Measurements from ENCODE around the gene CLPTM1L.

Gene CLPTM1L

DNA sequence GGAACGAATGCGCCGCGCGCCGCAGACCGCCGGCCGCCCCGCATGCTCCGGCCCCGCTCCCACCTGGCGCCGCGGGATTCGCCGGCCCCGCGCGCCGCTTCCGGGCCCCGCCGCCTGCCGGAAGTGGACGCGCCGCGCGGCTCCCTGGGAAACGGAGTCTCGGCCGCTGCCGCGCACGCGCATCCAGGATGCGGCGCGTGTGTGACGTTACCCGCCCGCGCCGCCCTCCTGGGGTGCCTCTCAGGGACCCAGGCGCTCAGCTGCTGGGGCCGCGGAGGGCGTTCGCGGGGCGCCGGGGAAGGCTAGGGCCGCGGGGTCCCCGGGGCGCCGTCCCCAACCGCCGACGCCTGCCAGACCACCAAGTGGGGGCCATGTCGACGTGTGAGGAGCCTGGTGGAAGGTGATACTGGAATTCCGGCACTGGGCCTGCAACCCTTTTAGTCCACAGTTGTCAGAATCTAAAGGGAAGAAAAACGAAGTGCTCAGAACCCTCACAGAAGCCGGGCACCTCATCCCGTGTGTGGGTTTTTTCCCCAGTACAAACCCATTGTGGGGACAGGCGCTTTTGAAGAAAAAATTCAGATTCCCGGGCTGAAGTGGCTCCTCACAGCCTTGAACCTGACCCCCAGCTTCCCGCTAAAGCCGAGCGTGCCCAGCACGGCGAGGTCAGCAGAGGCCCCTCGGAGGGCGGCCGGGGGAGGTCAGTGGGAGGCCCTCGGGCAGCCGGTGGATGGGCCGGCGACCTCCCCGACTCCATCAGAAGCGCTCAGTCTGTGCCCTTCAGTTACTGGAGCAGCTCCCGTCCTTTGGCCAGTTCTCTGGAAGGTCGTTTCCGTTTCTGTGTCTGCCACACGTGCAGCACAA lies at the start of gene CLPTM1L (continued):
- TF ChIP-seq, protein P1, sequence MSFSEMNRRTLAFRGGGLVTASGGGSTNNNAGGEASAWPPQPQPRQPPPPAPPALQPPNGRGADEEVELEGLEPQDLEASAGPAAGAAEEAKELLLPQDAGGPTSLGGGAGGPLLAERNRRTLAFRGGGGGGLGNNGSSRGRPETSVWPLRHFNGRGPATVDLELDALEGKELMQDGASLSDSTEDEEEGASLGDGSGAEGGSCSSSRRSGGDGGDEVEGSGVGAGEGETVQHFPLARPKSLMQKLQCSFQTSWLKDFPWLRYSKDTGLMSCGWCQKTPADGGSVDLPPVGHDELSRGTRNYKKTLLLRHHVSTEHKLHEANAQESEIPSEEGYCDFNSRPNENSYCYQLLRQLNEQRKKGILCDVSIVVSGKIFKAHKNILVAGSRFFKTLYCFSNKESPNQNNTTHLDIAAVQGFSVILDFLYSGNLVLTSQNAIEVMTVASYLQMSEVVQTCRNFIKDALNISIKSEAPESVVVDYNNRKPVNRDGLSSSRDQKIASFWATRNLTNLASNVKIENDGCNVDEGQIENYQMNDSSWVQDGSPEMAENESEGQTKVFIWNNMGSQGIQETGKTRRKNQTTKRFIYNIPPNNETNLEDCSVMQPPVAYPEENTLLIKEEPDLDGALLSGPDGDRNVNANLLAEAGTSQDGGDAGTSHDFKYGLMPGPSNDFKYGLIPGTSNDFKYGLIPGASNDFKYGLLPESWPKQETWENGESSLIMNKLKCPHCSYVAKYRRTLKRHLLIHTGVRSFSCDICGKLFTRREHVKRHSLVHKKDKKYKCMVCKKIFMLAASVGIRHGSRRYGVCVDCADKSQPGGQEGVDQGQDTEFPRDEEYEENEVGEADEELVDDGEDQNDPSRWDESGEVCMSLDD (tag by site-specific recombination; IDR thresholded peaks at IDR 0.05) = 0 out of 2 replicates have a peak, but pooled peaks have one; percentile 26
- TF ChIP-seq ZNF629 (tag by site-specific recombination; IDR thresholded peaks at IDR 0.05) (0 out of 2 replicates have a peak, but pooled peaks have one; percentile 18), ZFP41 (tag by site-specific recombination; IDR thresholded peaks at IDR 0.05; ENCODE audit: borderline replicate concordance) (no peak), GLIS2 (tag by site-specific recombination; IDR thresholded peaks at IDR 0.05) (peak; percentile 72), KLF10 (tag by site-specific recombination; IDR thresholded peaks at IDR 0.05) (peak; percentile 29), ZIC2 (tag by site-specific recombination; IDR thresholded peaks at IDR 0.05) (peak; percentile 66), ZNF335 (tag by site-specific recombination; conservative IDR thresholded peaks at IDR 0.05) (peak; percentile 80), ZNF660 (tag by site-specific recombination; IDR thresholded peaks at IDR 0.05) (peak; percentile 58; the same call in 1 of the 2 replicates)

DNA sequence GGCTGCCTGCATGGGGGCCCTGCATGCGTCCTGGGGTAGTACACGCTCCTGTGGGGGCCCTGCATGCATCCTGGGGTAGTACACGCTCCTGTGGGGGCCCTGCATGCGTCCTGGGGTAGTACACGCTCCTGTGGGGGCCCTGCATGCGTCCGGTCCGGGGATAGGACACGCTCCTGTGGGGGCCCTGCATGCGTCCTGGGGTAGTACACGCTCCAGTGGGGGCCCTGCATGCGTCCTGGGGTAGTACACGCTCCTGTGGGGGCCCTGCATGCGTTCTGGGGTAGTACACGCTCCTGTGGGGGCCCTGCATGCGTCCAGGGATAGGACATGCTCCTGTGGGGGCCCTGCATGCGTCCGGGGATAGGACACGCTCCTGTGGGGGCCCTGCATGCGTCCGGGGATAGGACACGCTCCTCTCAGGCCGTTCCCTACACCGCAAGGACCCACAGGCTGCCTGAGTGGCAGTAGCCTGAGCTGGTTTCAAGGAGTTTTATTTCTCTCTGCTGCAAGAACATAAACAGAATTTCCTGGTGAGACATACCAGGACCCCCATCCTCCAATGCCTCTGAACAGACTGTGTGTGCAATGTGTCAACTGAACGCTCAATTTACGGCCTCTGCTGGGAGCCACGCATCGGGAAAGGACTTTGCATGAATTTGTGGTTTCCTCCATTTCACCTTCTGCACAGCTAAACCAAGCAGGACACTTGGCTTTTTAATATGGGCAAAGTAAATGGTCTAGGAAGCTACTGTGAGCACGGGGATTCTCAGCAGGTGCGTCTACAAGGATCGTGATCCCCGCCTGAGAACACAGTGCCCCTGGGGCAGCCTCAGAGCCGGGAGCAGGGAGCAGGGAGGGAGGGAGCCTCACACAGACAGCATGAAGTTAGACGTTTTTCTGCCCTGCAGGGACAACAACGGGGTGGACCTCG lies 48.9 kb upstream of the CLPTM1L start:
- no peak for TF ChIP-seq ZNF2 (tag by site-specific recombination; IDR thresholded peaks at IDR 0.05)
- TF ChIP-seq ZIC2 (tag by site-specific recombination; IDR thresholded peaks at IDR 0.05) = peak; percentile 99
- H3K27ac ChIP-seq (ENCODE audit: extremely low read depth, low read depth, low read length) = no peak overlapping the region
- POLR2A ChIA-PET = no interaction called here
- H3K36me3 ChIP-seq (ENCODE audit: control insufficient read depth in 2 of 2, insufficient read depth in 1 of 2, low read length in 2 of 2) = no peaks in the 10 kb centered on the region
- CTCF ChIA-PET = interaction anchor here (0.6 to 3.2 kb wide), 4 partner anchors 13 to 728 kb away, joined by 4 to 9 read pairs (median 4); no protein-coding TSS in a partner anchor
- H3K4me1 ChIP-seq (ENCODE audit: control insufficient read depth, insufficient read depth, low read length) = no peaks in the 10 kb centered on the region
- no peaks in the 10 kb centered on the region for H3K9me3 ChIP-seq (ENCODE audit: control insufficient read depth, insufficient read depth, low read depth, low read length)
- H3K4me3 ChIP-seq (ENCODE audit: low read depth, low read length) = no peak overlapping the region

DNA sequence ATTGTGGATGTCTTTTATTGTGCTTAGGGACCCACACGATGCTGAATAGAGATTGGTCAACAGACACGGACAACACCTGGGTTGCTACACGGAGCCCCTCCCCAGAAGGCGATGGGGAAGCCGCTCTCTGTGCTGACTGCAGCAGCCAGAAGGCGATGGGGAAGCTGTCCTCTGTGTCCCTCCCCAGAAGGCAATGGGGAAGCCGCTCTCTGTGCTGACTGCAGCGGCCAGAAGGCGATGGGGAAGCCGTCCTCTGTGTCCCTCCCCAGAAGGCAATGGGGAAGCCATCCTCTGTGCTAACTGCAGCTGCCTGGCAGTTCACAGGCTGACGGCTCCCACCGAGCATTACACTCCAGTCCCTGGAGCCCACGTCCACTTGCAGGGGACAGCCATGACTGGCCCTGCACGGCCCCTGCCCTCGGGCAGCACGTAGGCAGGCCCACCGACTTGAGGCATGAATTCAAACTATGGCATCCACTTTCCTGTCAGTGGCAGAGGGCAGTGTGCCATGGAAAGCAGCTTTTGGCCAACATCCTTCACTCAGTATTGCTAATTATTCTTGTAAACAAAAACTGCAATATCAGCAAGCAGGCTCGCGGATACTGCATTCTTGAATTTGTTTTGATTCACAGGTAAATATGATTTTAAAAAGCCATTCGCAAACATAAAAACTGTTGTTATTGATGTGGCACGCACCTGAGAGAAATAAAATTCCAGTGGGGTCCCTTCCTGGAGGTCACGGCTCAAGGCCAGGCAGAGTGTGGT lies 48.1 kb upstream of the CLPTM1L start:
- Histone ChIP-seq H3K4me1 (ENCODE audit: control insufficient read depth, insufficient read depth, low read length) (no peaks in the 10 kb centered on the region), H3K36me3 (ENCODE audit: control insufficient read depth in 2 of 2, insufficient read depth in 1 of 2, low read length in 2 of 2) (no peaks in the 10 kb centered on the region), H3K27ac (ENCODE audit: extremely low read depth, low read depth, low read length) (no peak overlapping the region), H3K4me3 (ENCODE audit: low read depth, low read length) (no peak overlapping the region), H3K9me3 (ENCODE audit: control insufficient read depth, insufficient read depth, low read depth, low read length) (no peaks in the 10 kb centered on the region)
- TF ChIP-seq, protein P2, sequence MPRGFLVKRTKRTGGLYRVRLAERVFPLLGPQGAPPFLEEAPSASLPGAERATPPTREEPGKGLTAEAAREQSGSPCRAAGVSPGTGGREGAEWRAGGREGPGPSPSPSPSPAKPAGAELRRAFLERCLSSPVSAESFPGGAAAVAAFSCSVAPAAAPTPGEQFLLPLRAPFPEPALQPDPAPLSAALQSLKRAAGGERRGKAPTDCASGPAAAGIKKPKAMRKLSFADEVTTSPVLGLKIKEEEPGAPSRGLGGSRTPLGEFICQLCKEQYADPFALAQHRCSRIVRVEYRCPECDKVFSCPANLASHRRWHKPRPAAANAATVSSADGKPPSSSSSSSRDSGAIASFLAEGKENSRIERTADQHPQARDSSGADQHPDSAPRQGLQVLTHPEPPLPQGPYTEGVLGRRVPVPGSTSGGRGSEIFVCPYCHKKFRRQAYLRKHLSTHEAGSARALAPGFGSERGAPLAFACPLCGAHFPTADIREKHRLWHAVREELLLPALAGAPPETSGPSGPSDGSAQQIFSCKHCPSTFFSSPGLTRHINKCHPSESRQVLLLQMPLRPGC (tag by site-specific recombination; IDR thresholded peaks at IDR 0.05) = no peak
- 0 out of 2 replicates have a peak, but pooled peaks have one; percentile 3 for TF ChIP-seq GLIS1 (tag by site-specific recombination; IDR thresholded peaks at IDR 0.05)
- ChIA-PET CTCF (interaction anchor here (0.6 kb wide), 1 partner anchor 44 kb away, joined by 4 read pairs; no protein-coding TSS in a partner anchor), POLR2A (no interaction called here)

All from HEK293 (cell line).